Mesenchymal stem cell (in vitro differentiated cells and primary cell): ENCODE results near the gene IFNG-AS1.

Experiments used
- DNase-seq: peaks from one replicate; pipeline ENCODE4 v3.0.0-alpha.2; 2013
- H2AFZ ChIP-seq: one replicate; pipeline ENCODE4 v1.6.1; 2013; ENCODE audit warnings: low read depth, mild to moderate bottlenecking, control low read depth, inconsistent platforms, low read length, moderate library complexity
- H2AK5ac ChIP-seq: 2 replicates; pipeline ENCODE4 v1.6.1; 2013; ENCODE audit warnings: low read length, moderate library complexity, mild to moderate bottlenecking, inconsistent platforms; ENCODE audit not compliant: severe bottlenecking
- H2BK120ac ChIP-seq: one replicate; pipeline ENCODE4 v1.6.1; 2013; ENCODE audit warnings: low read depth, mild to moderate bottlenecking, inconsistent platforms, low read length, moderate library complexity
- H2BK12ac ChIP-seq, 2 experiments: one replicate each; pipeline ENCODE4 v1.6.1; 2013; ENCODE audit warnings: inconsistent platforms in 2 of 2, low read length in 2 of 2, mild to moderate bottlenecking in 2 of 2, moderate library complexity in 2 of 2, control low read depth in 1 of 2
- H2BK15ac ChIP-seq: one replicate; pipeline ENCODE4 v1.6.1; 2013; ENCODE audit warnings: mild to moderate bottlenecking, low read depth, inconsistent platforms; ENCODE audit not compliant: poor library complexity, severe bottlenecking
- H2BK5ac ChIP-seq: 2 replicates; pipeline ENCODE4 v1.6.1; 2013; ENCODE audit warnings: low read depth, mild to moderate bottlenecking, low read length, control low read depth, inconsistent platforms; ENCODE audit not compliant: poor library complexity, severe bottlenecking
- H3K14ac ChIP-seq, 2 experiments: one replicate each; pipeline ENCODE4 v1.6.1; 2013; ENCODE audit warnings: inconsistent platforms in 2 of 2, low read length in 2 of 2, control low read depth in 1 of 2, mild to moderate bottlenecking in 1 of 2, moderate library complexity in 1 of 2
- H3K18ac ChIP-seq, 2 experiments: one replicate each; pipeline ENCODE4 v1.6.1; 2013; ENCODE audit warnings: inconsistent platforms in 2 of 2, low read length in 2 of 2, control low read depth in 1 of 2, low read depth in 1 of 2, mild to moderate bottlenecking in 1 of 2
- H3K23ac ChIP-seq, 2 experiments: one replicate each; pipeline ENCODE4 v1.6.1; 2013; ENCODE audit warnings: inconsistent platforms in 2 of 2, low read length in 2 of 2, mild to moderate bottlenecking in 2 of 2, moderate library complexity in 2 of 2, control low read depth in 1 of 2
- H3K27ac ChIP-seq: 2 replicates; pipeline ENCODE4 v1.5.1; 2013; ENCODE audit warnings: mild to moderate bottlenecking, moderate library complexity, low read length, control low read depth, inconsistent platforms; ENCODE audit not compliant: poor library complexity, severe bottlenecking
- H3K27me3 ChIP-seq, 2 experiments: 2 replicates each; pipeline versions ENCODE4 v1.6.1 to v1.7.0; 2013; ENCODE audit warnings: low read length in 2 of 2, mild to moderate bottlenecking in 2 of 2, moderate library complexity in 2 of 2, control low read depth in 1 of 2, inconsistent platforms in 1 of 2; ENCODE audit not compliant: control insufficient read depth in 1 of 2, insufficient read depth in 1 of 2
- H3K36me3 ChIP-seq, 2 experiments: 2 replicates each; pipeline versions ENCODE4 v1.6.1 to v1.7.0; 2013; ENCODE audit warnings: low read length in 2 of 2, control low read depth in 1 of 2, inconsistent platforms in 1 of 2, low read depth in 1 of 2, mild to moderate bottlenecking in 1 of 2; ENCODE audit not compliant: insufficient read depth in 2 of 2, control insufficient read depth in 1 of 2
- H3K4ac ChIP-seq, 2 experiments: one replicate each; pipeline ENCODE4 v1.6.1; 2013; ENCODE audit warnings: inconsistent platforms in 2 of 2, low read length in 2 of 2, mild to moderate bottlenecking in 2 of 2, moderate library complexity in 2 of 2, control low read depth in 1 of 2, low read depth in 1 of 2
- H3K4me1 ChIP-seq: 2 replicates; pipeline ENCODE4 v1.6.1; 2013; ENCODE audit warnings: low read depth, low read length, control low read depth; ENCODE audit not compliant: control insufficient read depth, insufficient read depth
- H3K4me2 ChIP-seq: 2 replicates; pipeline ENCODE4 v1.6.1; 2013; ENCODE audit warnings: low read length, mild to moderate bottlenecking, inconsistent platforms; ENCODE audit not compliant: poor library complexity, severe bottlenecking
- H3K4me3 ChIP-seq, 2 experiments: 2 replicates each; pipeline versions ENCODE4 v1.5.1 to v1.7.0; 2013; ENCODE audit warnings: low read length in 2 of 2, mild to moderate bottlenecking in 2 of 2, control low read depth in 1 of 2, low read depth in 1 of 2; ENCODE audit not compliant: insufficient read depth in 1 of 2
- H3K79me1 ChIP-seq: replicated peaks from 2 replicates; pipeline ENCODE4 v1.6.1; 2013; ENCODE audit warnings: mild to moderate bottlenecking, control low read depth, low read length, inconsistent platforms; ENCODE audit not compliant: poor library complexity, severe bottlenecking
- H3K9ac ChIP-seq: 2 replicates; pipeline ENCODE4 v1.7.0; 2013; ENCODE audit warnings: mild to moderate bottlenecking, low read length, moderate library complexity
- H3K9me3 ChIP-seq: 2 replicates; pipeline ENCODE4 v1.7.0; 2013; ENCODE audit warnings: mild to moderate bottlenecking, low read length; ENCODE audit not compliant: control insufficient read depth
- H4K8ac ChIP-seq: one replicate; pipeline ENCODE4 v1.6.1; 2013; ENCODE audit warnings: inconsistent platforms, mild to moderate bottlenecking, low read length, moderate library complexity
- H4K91ac ChIP-seq: one replicate; pipeline ENCODE4 v1.6.1; 2013; ENCODE audit warnings: mild to moderate bottlenecking, low read length, inconsistent platforms
- WGBS: methylation state at CpG from one replicate; pipeline ENCODE4 v1.1.7; 2013; ENCODE audit warnings: mixed read lengths; 5-methylcytosine and 5-hydroxymethylcytosine counted together

IFNG-AS1 gene

DNA sequence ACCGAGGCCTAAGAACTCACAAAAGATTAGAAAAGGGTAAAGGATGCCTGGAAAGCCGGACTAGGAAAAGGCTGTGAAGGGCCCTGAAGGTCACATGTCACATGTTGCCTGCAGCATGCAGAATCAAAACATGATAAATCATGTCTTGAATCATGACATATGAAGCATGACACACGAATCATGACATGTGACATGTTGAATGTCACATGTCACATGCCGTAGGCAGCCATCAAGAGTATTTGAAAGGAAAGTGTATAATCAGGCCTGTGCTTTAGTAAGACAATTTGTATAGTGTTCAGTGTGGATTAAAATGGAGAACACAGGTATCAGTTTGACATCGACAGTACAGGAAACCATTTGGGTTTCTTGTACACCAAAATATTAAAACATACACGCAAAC lies 30.8 kb downstream of the IFNG-AS1 start:
- no peak overlapping the region for H3K18ac ChIP-seq
- H3K4ac ChIP-seq: no peak overlapping the region
- no peak overlapping the region for H3K4me3 ChIP-seq
- H2AK5ac ChIP-seq: no peak overlapping the region
- H3K79me1 ChIP-seq: no peaks in the 10 kb centered on the region
- no peak overlapping the region for H4K91ac ChIP-seq
- H2AFZ ChIP-seq: no peak overlapping the region
- no peak overlapping the region for H4K8ac ChIP-seq
- peaks cover 0 to 6% of the 10 kb centered on the region in 2 experiments for H3K27me3 ChIP-seq
- no peak for DNase-seq
- H3K14ac ChIP-seq: no peak overlapping the region
- no peak overlapping the region for H2BK12ac ChIP-seq
- no peak overlapping the region for H2BK120ac ChIP-seq
- no peaks in the 10 kb centered on the region for H3K36me3 ChIP-seq
- H3K9ac ChIP-seq: no peak overlapping the region
- no peak overlapping the region for H3K4me2 ChIP-seq
- H3K4me1 ChIP-seq: no peaks in the 10 kb centered on the region
- no peak overlapping the region for H2BK15ac ChIP-seq
- H3K23ac ChIP-seq: no peak overlapping the region
- H2BK5ac ChIP-seq: no peak overlapping the region
- no peak overlapping the region for H3K27ac ChIP-seq
- 84% methylated on average over 4 of the region's 6 CpGs for WGBS
- H3K9me3 ChIP-seq: no peaks in the 10 kb centered on the region

DNA sequence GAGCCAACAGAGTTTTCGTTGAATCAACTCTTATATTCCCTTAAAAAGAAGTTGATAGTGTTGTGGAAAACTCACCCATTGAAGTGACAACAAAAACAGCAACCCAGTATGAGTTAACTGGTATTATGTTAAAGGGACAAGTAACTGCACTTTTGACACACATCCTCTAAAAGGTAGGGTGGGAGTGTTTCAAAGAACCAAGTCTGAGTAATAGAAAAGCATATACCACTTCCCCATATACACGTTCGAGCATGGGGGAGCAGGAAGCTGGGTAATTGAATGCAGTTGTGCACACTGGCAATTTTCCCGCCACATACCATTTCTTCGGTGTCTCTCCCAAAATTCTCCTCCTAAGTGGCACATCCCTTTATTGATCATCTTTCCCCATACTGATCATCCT lies 31.5 kb downstream of the IFNG-AS1 start:
- DNase-seq: no peak
- H2AFZ ChIP-seq: no peak overlapping the region
- H3K9me3 ChIP-seq: no peaks in the 10 kb centered on the region
- H3K4me2 ChIP-seq: no peak overlapping the region
- H3K4ac ChIP-seq: no peak overlapping the region
- H3K27ac ChIP-seq: no peak overlapping the region
- no peak overlapping the region for H3K23ac ChIP-seq
- no peaks in the 10 kb centered on the region for H3K79me1 ChIP-seq
- no peaks in the 10 kb centered on the region for H3K4me1 ChIP-seq
- no peak overlapping the region for H3K14ac ChIP-seq
- 96% methylated on average over 4 of the region's 5 CpGs for WGBS
- no peak overlapping the region for H2BK12ac ChIP-seq
- H2BK120ac ChIP-seq: no peak overlapping the region
- H3K18ac ChIP-seq: no peak overlapping the region
- no peaks in the 10 kb centered on the region for H3K36me3 ChIP-seq
- H4K8ac ChIP-seq: no peak overlapping the region
- H2BK5ac ChIP-seq: no peak overlapping the region
- H2BK15ac ChIP-seq: no peak overlapping the region
- peaks cover 0 to 6% of the 10 kb centered on the region in 2 experiments for H3K27me3 ChIP-seq
- no peak overlapping the region for H2AK5ac ChIP-seq
- no peak overlapping the region for H4K91ac ChIP-seq
- H3K9ac ChIP-seq: no peak overlapping the region
- H3K4me3 ChIP-seq: no peak overlapping the region

DNA sequence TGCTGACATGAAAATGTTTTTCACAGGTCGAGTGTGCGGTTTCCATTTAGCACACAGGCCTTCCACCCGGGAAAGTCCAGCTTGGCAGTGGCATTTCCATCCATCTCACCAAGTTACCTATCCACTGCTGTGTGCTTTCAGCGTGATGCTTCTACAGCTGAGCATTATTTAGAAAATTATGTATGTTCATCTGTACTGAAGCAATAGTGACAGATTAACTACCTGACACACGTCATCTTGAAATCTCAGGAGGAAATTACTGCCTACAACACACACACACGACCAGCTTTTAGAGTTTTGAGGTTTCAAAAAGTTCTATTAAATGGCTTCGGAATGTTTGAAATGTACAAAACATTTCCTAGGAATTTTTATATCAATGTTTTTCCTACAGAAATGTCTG lies 39.4 kb downstream of the IFNG-AS1 start:
- H4K8ac ChIP-seq: no peak overlapping the region
- H3K9ac ChIP-seq: no peak overlapping the region
- no peaks in the 10 kb centered on the region for H3K27me3 ChIP-seq
- no peaks in the 10 kb centered on the region for H3K79me1 ChIP-seq
- no peak overlapping the region for H3K18ac ChIP-seq
- no peak overlapping the region for H2AK5ac ChIP-seq
- H3K27ac ChIP-seq: no peak overlapping the region
- H3K9me3 ChIP-seq: no peaks in the 10 kb centered on the region
- H3K4me2 ChIP-seq: no peak overlapping the region
- 100% methylated on average over 3 of the region's 7 CpGs for WGBS
- H3K14ac ChIP-seq: no peak overlapping the region
- H2BK120ac ChIP-seq: no peak overlapping the region
- no peak overlapping the region for H3K4ac ChIP-seq
- H2AFZ ChIP-seq: no peak overlapping the region
- H2BK12ac ChIP-seq: no peak overlapping the region
- H3K4me1 ChIP-seq: no peaks in the 10 kb centered on the region
- H3K23ac ChIP-seq: no peak overlapping the region
- no peaks in the 10 kb centered on the region for H3K36me3 ChIP-seq
- no peak overlapping the region for H3K4me3 ChIP-seq
- DNase-seq: no peak
- no peak overlapping the region for H2BK15ac ChIP-seq
- H2BK5ac ChIP-seq: no peak overlapping the region
- H4K91ac ChIP-seq: no peak overlapping the region

DNA sequence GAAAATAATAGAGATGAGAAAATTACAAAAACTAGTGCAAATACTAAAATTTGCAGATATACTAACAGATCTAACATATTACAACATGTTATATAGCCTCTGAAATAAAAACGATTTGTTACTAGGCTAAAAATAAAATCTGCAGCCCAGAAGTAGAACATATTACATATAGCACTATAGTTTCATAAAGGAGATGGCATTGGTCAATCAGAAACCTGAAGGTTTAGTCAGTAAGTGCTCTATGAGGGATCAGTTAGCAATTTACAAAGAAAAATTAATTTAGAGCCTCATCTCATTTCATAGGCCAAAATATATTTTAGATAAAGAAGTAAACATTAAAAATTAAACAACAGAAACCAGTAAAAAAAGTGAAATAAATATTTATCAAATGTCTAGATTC lies 41.0 kb downstream of the IFNG-AS1 start:
- no peak overlapping the region for H3K4ac ChIP-seq

More for the DNA sequence above, 41.0 kb downstream of the IFNG-AS1 start:
- no peaks in the 10 kb centered on the region for H3K4me1 ChIP-seq
- H3K18ac ChIP-seq: no peak overlapping the region
- no peaks in the 10 kb centered on the region for H3K36me3 ChIP-seq
- no peak overlapping the region for H2BK5ac ChIP-seq
- H3K23ac ChIP-seq: no peak overlapping the region
- no peak overlapping the region for H2BK12ac ChIP-seq
- no peak overlapping the region for H2BK120ac ChIP-seq
- no peak overlapping the region for H2AFZ ChIP-seq
- no peak for DNase-seq
- no peak overlapping the region for H3K4me3 ChIP-seq
- no peak overlapping the region for H2AK5ac ChIP-seq
- no peak overlapping the region for H3K4me2 ChIP-seq
- peaks cover 0 to under 1% of the 10 kb centered on the region in 2 experiments for H3K27me3 ChIP-seq
- H4K91ac ChIP-seq: no peak overlapping the region
- H3K9me3 ChIP-seq: no peaks in the 10 kb centered on the region
- H3K27ac ChIP-seq: no peak overlapping the region
- WGBS: no CpG with 5 or more reads among the region's 1 CpG
- H4K8ac ChIP-seq: no peak overlapping the region
- no peak overlapping the region for H2BK15ac ChIP-seq
- no peak overlapping the region for H3K14ac ChIP-seq
- H3K79me1 ChIP-seq: no peaks in the 10 kb centered on the region
- H3K9ac ChIP-seq: no peak overlapping the region
